Activated CD4-positive, CD25-positive, alpha-beta regulatory T cell treated with anti-CD3 and anti-CD28 coated beads, Interleukin-2, amount 50 U/mL, for 24 hours (primary cell): ENCODE measurements around the gene INHBB.
"Not testable (repeated sequence)": the region's sequence is repeated elsewhere in the genome, so short reads cannot be mapped to it uniquely, and the experiment has no call there.

Experiments used
- ATAC-seq, 2 donors: fragments of 150-1000 bp; cut with Tn5 transposase; one replicate each; pipeline ENCODE4 v1.10.0; 2021; ENCODE audit warnings: mild to moderate bottlenecking in 1 of 2, moderate library complexity in 1 of 2

The INHBB gene

DNA sequence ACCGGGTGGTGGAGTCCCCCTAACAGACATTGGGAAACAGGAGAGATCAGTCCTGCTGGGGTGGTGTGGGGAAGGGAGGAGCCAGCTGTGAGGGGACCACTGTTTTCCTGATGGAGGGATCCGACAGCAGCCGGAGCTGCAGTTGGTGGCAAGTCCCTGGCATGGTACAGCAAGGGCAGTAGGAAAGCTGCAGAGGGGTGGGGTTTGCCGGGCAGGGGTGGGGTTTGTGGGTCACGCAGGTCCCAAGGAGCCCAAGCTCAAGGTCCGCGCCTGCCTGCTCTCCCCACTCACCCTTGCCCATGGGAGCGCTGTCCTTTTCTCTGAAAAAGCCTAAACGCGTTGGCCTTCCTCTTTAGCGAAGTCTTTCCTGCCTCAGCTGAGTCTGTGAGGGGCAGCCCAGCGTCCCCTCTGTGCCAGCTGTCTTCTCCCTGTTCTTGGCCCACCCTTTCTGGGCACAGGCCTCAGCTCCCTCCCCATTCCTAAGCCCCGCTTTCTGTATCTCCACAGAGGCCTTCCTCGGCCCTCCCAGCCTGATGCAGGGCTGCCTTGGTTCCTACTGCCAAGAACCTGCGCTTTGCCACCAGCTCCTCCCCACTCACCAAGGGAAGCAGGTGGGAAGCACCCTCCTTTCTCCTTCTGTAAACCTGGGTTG lies 29.3 kb upstream of the INHBB start:
- no peak for ATAC-seq

DNA sequence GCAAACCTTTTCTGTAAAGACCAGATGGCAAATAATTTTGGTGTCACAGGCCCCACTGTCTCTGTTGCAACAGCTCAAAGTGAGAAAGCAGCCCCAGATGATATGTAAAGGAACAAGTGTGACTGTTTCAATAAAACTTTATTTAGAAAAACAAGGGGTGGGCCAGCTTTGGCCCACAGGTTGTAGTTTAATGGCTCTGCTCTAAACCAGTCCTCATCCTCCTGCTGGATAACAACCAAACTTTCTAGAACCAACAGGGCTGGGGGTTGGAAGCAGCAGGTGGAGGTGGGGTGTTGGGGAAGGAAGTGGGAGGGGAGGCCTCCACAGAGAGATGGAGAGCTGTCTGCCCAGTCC lies 28.8 kb upstream of the INHBB start:
- no peak for ATAC-seq

DNA sequence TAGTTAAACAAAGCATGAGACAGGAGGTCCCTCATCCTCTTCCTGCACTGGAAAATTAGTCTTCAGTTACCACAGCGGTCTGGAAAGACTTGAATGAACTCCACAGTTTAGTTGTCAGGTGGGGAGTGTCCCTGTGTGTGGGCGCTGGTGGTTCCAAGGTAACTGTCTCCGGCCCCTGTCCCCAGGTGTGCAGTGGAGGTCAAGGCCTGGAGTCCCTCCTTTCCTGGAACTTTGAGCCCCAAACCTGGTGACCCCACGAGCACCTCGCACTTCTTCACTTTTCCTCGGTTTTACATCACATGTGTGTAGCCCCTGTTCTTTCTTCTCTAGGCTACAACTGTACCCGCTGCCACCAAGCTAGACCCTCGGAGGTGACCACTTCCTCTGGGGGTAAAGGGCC lies 28.0 kb upstream of the INHBB start:
- no peak for ATAC-seq

DNA sequence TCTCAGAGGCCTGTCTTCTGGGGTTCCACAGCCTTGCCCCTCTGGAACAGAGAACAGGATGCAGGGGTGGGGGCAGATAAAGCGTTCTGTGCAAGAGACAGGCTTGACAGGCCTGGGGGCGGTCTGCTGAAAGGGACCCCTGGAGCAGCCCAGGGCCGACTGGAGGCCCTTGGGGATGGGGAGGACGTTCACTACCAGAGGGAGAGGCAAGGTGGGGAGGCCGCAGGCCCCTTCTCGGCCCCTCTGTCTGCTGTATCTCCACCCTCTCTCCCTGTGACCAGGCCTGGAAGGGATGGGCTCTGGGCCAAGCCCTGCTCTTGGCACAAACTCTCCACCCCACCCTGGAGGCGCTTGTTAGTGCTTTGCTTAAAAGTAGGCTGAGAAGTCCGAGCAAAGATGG lies 27.3 kb upstream of the INHBB start:
- no peak for ATAC-seq

DNA sequence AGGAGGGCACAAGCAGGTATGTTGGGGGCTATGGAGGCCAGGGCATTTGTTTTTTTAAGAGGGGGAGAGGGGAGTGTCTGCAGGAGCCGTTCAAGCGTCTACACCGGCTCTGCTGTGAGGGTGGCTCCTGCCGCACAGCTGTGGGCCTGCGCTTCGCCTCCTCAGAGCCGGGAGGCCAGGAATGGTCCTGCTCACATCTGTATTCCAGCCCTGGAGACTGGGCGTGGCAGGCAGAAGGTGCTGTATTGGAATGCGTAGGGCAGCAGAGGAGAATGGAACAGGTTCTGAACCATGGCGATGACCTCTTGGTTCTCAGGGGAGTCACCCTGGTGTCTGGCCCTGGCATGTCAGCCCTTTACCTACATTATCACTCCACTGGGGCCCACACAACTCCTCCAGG lies 26.8 kb upstream of the INHBB start:
- ATAC-seq, result no peak

DNA sequence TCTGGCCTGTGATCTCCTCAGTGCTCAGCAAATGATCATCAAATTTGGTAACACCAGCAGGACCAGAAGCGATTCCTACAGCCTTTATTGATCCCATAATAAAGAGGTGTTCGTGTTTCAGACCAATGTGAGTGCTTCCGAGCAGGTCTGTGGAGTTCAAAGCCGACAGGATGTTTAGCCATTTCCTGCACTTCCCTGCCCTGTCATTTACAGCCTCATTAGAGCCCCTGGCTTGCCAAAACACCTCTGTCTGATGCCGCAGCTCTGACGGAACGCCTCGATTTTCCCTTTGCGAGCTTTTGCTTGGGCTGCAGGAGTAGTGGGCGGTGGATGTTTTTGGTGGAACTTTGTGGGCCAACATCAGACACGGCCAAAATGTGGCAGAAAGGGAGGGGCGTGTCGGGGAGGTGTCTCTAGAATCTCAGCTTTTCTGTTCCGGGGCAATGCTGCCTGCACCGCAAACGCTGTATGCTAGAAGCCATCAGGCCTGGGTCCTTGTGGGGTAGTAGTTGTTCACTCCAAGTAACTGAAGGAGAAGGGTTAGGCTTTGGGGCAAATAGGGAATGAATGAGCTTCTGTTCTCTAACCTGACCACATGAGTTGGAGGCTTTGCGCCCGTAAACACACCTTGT lies 26.1 kb upstream of the INHBB start:
- ATAC-seq, result no peak

DNA sequence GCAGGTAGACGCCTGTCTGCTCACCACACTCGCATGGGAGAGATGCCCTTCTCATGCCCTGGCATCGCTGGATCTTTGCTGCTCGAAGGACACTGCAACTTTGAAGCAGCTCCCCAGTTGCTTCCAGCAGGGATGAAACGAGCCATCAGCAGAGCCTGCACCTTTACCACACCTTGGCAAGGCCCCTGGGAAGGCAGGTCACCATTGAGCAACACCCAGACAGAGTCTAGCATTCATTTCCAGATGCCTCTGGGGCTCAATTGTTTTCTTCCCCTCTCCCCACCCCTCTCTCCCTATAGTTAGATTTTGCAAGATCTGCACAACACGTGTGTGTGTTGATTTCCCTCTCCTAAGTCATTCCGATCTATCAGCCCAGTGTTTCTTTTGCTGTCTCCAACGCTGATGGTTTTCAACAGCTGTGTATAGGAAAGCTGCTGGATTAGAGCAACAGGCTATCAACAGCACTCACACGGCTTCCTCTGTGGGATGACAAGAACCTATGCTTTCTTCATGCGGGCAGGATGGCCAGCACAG lies 25.6 kb upstream of the INHBB start:
- no peak for ATAC-seq

DNA sequence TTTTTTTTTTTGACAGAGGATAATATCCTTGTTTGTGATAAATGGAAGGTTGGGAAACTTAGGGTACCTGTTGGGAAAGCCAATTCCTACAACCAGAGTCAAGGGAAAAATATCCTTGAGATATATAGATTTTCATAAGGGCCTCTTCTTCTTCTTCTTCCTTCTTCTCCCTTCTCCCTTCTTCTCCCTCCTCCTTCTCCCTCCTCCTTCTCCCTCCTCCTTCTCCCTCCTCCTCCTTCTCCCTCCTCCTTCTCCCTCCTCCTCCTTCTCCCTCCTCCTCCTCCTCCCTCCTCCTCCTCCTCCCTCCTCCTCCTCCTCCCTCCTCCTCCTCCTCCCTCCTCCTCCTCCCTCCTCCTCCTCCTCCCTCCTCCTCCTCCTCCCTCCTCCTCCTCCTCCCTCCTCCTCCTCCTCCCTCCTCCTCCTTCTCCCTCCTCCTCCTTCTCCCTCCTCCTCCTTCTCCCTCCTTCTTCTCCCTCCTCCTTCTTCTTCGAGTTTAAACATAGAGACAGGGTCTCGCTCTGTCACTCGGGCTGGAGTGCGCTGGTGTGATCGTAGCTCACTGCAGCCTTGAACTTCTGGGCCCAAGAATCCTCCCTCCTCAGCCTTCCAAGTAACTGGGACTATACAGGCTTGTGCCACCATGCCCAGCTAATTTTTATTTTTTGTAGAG lies 24.9 kb upstream of the INHBB start:
- ATAC-seq, result not testable (repeated sequence)

DNA sequence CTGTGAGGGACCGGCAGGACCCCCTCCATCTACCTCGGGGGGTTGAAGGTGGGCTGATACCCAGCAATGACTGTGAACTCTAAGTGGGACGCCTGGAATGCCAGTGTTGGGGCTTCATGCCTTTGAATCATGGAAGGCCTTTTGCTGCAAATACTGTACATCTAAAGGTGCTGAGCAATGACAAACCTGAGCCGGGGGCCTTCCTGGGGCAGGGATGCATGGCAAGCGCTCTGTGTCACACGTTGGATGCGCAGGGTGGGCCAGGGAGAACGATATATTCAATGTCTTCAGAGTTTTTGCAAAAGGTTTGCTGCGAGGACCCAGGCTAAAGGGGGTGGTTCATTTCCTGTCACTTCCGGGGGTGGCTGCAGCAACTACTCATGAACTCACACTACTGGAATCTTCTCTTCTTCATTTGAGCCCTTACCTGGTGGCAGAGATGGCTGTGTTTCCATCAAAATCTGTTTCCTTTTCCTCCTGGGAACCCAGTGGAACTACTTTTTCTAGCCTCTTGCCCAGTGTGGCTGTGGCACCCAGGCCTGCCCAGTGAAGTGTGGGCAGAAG lies 24.1 kb upstream of the INHBB start:
- no peak for ATAC-seq

DNA sequence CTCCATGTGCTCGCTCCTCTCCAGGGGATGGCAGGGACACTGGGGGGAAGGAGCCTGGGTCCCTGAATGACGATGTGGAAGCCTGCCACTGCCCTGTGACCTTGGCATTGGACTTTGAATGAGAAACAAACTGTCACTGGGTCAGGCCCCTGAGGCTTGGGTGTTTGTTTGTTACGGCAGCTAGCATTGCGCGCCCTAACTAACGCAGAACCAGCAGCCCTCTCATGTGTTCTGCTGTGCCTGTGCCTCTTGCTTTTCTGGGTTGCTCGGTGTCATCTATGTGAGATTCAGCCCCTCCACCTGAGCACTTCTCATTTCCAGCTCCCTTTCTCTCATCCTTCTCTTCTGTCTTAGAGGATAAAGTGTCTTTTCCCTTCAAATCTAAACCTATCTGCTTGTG lies 23.6 kb upstream of the INHBB start:
- ATAC-seq, result no peak

DNA sequence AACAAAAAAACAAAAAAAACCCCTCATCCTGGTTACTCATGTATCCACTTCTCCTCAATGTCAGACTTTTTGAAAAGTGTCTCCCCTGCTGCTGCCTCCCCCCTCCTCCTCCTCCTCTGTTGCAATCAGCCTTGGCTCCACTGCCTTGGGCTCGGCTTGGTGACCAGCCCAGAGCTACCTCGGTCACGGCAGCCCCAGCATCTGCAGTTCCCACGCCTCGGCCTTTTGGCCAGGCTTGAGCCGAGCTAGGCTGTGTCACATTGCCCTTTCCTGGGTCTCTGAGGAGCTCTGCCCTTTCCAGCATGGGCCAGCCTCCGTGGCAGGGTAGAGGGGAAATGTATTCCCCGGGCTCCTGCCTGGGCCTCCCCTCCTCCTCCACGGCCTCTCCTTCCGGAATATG lies 22.7 kb upstream of the INHBB start:
- no peak for ATAC-seq

DNA sequence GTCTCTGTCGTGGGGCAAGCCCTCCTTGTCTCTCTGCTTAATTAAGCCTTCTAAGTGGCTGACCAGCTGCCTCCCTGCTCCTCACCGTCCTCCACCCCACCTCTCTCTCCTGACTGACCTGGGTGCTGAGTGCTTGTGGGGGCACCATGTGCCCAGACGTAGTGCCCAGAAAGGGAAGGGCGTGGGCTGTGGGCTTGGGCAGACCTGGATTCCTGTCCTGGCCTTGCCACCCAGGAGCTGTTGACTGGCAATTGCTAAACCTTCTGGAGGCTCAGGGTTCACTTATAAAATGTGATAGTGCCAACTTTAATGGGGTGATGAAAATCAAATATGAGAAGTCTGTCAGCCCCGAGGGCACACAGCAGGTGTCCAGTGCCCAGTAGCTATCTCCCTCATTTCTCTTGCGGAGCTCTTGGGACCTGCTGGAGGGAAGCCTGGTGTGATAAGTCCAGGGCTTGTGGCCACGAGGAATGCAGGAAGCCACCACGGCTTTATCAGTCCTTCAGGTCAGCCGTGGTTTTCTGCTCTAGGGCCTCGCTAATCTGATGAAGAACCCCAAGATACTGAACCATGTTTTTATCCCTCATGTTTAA lies 22.0 kb upstream of the INHBB start:
- no peak for ATAC-seq

DNA sequence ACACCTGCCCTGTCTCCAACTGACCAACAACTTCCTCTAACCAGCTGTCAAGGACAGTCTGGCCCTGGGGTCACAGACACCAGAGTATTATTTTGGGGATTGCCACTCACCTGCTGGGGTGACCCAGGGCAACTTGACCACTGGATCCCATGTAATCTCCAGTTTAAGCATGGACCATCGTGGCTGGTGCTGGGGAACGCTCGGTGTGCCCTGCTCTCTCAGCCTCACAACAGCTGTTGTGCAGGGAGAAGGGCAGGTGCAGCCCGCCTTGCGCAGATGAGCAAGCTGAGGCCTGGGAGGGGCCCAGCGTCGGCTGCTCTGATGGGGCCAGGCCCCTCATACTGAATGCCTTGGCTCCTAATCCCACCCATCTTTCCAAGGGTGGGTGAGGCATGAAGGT lies 21.0 kb upstream of the INHBB start:
- ATAC-seq, result no peak

DNA sequence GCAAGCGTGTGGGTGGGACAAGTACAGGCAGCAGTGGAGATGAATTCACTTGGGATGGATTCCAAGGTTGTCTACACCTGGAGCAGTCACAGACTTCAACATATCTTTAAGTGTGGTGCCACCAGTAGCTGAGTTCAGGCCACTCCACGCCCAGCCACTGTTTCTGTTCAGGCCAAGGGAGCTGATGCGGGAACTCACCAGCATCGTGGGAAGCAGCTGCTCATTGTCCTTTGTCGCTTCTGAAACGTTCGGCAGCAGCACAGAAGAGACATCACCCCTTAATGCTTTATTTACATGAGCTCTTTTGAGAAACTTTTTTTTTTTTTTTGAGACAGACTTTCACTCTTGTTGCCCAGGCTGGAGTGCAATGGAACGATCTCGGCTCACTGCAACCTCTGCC lies 19.9 kb upstream of the INHBB start:
- ATAC-seq, result no peak

DNA sequence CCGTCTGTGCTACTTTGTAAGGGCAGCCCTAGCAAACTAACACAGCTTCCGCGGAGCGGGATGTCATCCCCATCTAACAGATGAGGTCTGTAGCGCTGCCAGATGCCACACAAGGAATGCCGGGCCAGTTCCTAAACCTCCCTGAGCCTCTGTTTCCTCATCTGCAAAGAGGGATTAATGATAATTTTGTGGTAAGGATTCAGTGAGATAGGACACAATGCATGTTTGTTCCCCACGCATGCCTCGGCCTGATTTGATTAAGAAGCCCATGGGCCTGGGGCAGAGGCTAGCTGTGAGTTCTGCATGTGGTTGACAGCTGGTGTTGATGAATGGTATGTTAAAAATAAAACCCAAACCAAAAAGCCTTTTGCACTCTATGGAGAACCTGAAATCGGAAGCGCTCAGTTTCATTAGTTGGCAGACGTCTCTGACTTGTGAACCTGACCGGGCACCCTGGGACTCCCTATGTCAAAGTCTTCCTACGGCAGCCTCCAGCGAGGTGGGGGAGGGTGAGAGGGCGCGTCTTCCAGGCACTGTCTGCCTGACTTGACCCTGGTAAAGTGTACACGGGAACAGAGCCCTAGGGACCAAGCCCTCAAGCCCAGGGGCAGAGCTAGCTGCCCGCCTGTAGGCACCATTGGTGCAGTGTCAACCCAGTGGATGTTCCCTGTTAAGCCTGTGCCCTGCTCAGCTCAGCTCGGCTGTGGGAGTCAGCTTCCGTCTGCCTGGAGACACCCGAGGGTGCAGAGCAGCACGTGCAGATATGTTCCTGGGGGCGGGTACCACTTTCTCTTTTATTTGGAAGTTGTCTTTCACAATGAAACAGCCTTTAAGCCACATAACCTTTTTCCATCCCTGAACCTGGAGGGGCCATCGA lies 14.8 kb upstream of the INHBB start:
- no peak for ATAC-seq

DNA sequence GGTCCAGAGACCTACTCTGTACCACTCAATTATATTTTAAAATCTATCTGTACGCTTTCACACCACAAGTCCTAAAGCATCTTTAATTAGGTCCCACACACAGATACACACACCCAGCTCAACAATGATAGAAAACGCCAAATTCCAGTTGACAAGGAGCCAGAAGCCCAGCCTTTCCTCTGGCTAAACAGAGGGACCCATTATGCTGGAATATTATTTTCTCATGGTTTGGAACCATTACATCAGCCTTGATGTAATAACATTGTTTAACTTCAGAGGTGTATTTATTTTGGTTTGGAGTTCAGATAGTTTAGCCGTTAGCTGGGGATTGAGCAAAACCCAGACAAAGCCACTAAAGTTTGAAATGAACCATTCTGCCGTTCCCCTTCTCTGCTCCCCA lies 14.0 kb upstream of the INHBB start:
- no peak for ATAC-seq

DNA sequence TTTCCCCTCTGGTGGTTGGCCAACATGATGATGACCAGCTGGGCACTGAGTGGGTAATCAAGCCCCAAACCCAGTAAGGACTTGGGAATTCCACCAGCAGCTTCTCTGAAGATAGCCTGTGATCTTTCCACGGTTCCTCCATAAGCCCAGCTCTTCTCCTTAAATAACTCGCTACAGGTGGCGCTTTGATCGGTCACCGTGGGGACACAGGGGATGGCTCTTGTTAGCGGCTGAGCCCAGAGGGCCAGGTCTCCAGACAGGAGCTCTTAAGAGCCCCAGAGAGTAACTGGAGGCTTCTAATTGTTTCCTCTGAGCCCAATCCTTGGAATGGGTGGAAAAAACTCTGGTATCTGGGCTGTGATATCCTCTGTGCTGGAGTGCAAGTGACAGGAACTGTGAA lies 13.6 kb upstream of the INHBB start:
- ATAC-seq, result no peak

DNA sequence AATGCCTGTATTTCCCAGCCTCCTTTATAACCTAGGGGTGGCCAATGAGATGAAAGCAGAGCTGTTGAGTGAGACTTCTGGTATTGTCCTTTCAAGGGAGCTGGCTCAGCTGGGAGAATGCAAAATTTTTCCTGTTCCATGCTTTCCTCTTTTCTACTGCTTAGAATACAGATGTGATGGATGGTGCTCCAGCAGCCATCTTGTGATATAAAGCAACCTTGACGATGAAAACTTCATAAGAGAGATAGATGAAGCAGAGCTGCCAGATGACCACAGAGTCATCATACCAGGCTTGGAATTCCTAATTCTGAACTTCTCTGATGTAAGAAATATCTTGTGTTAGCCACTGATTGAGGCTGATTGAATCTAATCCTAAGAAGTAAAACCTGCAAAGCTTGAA lies 11.9 kb upstream of the INHBB start:
- ATAC-seq, result no peak

DNA sequence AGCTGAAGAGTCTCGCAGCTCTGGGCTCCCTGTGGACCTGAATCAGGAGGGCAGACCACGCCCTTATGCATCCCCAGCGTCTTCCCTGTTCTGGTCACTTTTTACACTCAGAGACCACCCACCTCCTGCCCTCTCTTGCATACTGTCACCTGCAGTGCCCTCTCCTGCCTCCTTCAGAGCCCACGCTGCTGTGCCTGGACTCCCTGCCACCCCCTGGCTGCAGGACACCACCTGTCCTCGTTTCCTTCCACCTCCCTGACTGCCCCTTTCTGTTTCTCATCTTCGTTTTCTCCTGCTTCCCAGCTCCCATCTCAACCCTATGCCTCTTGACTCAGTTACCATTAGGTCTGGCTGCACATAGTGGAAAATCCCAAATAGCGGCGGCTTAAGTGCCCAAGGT lies 9.2 kb upstream of the INHBB start:
- no peak for ATAC-seq

DNA sequence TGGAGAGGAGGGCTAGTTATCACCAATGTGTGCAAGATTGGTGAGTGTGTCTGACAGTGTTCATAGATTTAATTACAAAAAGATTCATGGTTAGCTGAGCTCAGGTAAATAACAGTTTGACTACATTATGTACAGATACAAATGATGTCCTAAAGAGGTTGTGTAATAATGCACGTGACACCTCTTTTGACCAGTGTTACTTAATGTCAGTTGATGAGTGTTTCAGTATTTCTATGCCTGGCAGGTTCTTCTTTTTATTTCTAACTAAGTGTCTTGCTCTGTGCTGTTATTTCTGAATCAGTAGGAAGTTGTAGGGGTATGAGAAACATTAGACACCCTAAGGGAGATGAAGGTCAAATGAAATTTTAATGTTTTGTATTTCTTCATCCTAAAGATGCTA lies 7.9 kb upstream of the INHBB start:
- ATAC-seq, result no peak

DNA sequence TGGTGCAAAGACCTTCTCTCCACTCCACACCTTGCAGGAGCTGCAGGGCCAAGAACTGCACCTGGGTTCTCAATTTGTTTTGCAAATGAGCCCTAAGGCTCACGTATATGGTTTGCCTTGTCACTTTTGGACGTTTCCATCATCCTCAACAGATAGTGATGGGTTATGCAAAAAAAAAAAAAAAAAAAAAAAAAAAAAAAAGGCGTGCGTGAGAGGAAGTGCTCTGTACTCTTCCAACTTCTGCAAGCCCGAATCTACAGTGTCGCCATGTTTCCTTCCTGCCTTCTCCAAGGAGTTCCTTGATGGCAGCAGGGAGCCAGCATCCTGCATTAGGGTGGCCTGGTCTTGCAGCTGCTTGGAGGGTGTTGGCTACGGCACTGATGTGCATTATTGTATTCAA lies 4.0 kb upstream of the INHBB start:
- ATAC-seq, result no peak

DNA sequence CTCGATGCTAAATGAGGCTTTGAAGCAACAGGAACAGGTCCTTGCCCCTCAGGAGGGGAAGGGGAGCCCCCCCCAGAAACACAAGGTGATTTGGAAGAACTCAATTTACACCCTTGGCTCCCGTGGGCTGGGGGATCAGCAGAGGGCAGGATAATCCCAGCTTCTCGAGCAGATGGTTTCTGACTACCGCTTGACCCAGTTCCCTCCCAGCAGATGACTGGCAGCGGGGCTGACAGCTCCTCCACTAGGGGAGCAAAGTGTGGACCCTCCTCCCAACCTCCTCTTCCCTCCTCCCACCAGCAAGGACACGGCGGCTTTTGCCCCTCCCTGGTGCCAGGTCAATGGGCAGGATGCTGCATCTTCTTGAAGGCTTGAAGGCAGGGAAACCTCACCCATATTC lies 3.5 kb upstream of the INHBB start:
- ATAC-seq, result no peak

DNA sequence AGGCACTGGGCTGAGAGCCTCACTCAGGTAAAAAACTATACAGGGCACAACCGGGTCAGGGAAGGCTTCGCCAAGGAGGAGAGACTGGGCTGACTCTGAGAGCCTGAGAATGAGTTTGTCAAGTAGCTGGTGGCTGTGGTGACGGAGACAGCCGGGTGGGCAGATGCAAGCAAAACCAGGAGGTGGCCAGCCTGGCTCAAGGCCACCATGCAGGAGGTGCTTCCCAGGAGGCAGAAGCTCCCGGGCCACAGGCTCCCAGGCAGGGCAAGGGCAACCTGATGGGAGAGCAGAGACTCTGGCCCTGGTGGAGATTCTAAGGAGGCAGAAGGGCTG lies 2.9 kb upstream of the INHBB start:
- ATAC-seq, result no peak
